K562 (cell line): ENCODE data around the gene USP16.

Source experiments
- MAFG ChIP-seq: fragments of 450-650 bp; conservative IDR thresholded peaks from 2 replicates; pipeline ENCODE4 v1.6.1; 2016; ENCODE audit warnings: missing genetic modification characterization, missing compliant biosample characterization
- ZBTB43 ChIP-seq: sonication (generic); formaldehyde crosslinking; IDR thresholded peaks from 2 replicates; pipeline ENCODE4 v1.8.0; 2023; ENCODE audit warnings: mild to moderate bottlenecking, missing genetic modification reagents
- TF ChIP-seq, protein P1 (sequence below), 3 experiments: IDR thresholded peaks in 2 of 3; conservative IDR thresholded peaks in 1 of 3; 2 replicates each; pipeline ENCODE4 v1.5.1; 2011 to 2012; ENCODE audit warnings: low read length in 3 of 3, mild to moderate bottlenecking in 3 of 3, control low read depth in 2 of 3, improper control_type of control experiment in 1 of 3, inconsistent platforms in 1 of 3, low read depth in 1 of 3, mixed read lengths in 1 of 3, moderate library complexity in 1 of 3; ENCODE audit not compliant: insufficient read depth in 2 of 3
- TF ChIP-seq, protein P2 (sequence below): sonication (generic); IDR thresholded peaks from 2 replicates; pipeline ENCODE4 v1.6.1; 2016

GRCh38 chr21:29082046-29082815, 57.8 kb downstream of the USP16 start:
- TF ChIP-seq, protein P1, sequence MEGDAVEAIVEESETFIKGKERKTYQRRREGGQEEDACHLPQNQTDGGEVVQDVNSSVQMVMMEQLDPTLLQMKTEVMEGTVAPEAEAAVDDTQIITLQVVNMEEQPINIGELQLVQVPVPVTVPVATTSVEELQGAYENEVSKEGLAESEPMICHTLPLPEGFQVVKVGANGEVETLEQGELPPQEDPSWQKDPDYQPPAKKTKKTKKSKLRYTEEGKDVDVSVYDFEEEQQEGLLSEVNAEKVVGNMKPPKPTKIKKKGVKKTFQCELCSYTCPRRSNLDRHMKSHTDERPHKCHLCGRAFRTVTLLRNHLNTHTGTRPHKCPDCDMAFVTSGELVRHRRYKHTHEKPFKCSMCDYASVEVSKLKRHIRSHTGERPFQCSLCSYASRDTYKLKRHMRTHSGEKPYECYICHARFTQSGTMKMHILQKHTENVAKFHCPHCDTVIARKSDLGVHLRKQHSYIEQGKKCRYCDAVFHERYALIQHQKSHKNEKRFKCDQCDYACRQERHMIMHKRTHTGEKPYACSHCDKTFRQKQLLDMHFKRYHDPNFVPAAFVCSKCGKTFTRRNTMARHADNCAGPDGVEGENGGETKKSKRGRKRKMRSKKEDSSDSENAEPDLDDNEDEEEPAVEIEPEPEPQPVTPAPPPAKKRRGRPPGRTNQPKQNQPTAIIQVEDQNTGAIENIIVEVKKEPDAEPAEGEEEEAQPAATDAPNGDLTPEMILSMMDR (IDR thresholded peaks at IDR 0.05 in 2 of 3, conservative IDR thresholded peaks at IDR 0.05 in 1 of 3; ENCODE audit: insufficient read depth in 2 of 3, low read depth in 1 of 3, low read length in 3 of 3) = no peak
- TF ChIP-seq, protein P2, sequence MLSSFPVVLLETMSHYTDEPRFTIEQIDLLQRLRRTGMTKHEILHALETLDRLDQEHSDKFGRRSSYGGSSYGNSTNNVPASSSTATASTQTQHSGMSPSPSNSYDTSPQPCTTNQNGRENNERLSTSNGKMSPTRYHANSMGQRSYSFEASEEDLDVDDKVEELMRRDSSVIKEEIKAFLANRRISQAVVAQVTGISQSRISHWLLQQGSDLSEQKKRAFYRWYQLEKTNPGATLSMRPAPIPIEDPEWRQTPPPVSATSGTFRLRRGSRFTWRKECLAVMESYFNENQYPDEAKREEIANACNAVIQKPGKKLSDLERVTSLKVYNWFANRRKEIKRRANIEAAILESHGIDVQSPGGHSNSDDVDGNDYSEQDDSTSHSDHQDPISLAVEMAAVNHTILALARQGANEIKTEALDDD = no peak
- TF ChIP-seq ZBTB43 (CRISPR knock-in tag) (no peak), MAFG (tag) (no peak)
